NCI-H187 treated with DMSO at 0.1 percent for 48 hours (cell line): ENCODE results near the gene CAMKK2.
"Not testable (repeated sequence)": the region's sequence is repeated elsewhere in the genome, so short reads cannot be mapped to it uniquely, and the experiment has no call there.

Experiments used
- DNase-seq: peaks from one replicate; lab custom pipeline; 2025; lab: John Stamatoyannopoulos, UW

CAMKK2 gene

GRCh38 chr12:121245951-121246350 lies 50.6 kb downstream of the CAMKK2 start:
- DNase-seq = no peak

- DNase-seq = no peak
These were observed 51.5 kb downstream of the CAMKK2 start for GRCh38 chr12:121245031-121245430.

GRCh38 chr12:121241156-121241970 lies 55.1 kb downstream of the CAMKK2 start:
- no peak for DNase-seq

GRCh38 chr12:121240484-121241101 lies 55.9 kb downstream of the CAMKK2 start:
- DNase-seq = no peak

- DNase-seq = no peak
These were observed 56.5 kb downstream of the CAMKK2 start for GRCh38 chr12:121240062-121240420.

GRCh38 chr12:121239351-121240061 lies 57.0 kb downstream of the CAMKK2 start:
- no peak for DNase-seq

- no peak for DNase-seq
These were observed 57.7 kb downstream of the CAMKK2 start for GRCh38 chr12:121238604-121239350.

GRCh38 chr12:121238086-121238485 lies 58.4 kb downstream of the CAMKK2 start:
- DNase-seq = no peak

- DNase-seq = no peak
These were observed 59.1 kb downstream of the CAMKK2 start for GRCh38 chr12:121237415-121237814.

GRCh38 chr12:121236776-121237175 lies 59.7 kb downstream of the CAMKK2 start:
- no peak for DNase-seq

- DNase-seq = no peak
These were observed 62.9 kb downstream of the CAMKK2 start for GRCh38 chr12:121233628-121234020.

- no peak for DNase-seq
These were observed 63.4 kb downstream of the CAMKK2 start for GRCh38 chr12:121232977-121233627.

GRCh38 chr12:121232163-121232562 lies 64.3 kb downstream of the CAMKK2 start:
- DNase-seq = no peak

GRCh38 chr12:121230538-121230907 lies 66.0 kb downstream of the CAMKK2 start:
- no peak for DNase-seq

GRCh38 chr12:121229826-121230537 lies 66.5 kb downstream of the CAMKK2 start:
- peak; percentile 15 for DNase-seq

GRCh38 chr12:121228919-121229665 lies 67.4 kb downstream of the CAMKK2 start:
- no peak for DNase-seq

GRCh38 chr12:121227294-121227693 lies 69.2 kb downstream of the CAMKK2 start:
- no peak for DNase-seq

- not testable (repeated sequence) for DNase-seq
These were observed 69.6 kb downstream of the CAMKK2 start for GRCh38 chr12:121226871-121227270.

GRCh38 chr12:121226399-121226798 lies 70.1 kb downstream of the CAMKK2 start:
- no peak for DNase-seq

GRCh38 chr12:121224591-121224990 lies 71.9 kb downstream of the CAMKK2 start:
- DNase-seq = no peak
